Hepatocyte (in vitro differentiated cells): ENCODE data around the gene QRFP. TPM values are rescaled to one million over a fixed set of nuclear protein-coding genes. Genes with fewer than 3 reads are reported as not detected.

Experiments
- DNase-seq: peaks from one replicate; pipeline ENCODE4 v3.0.0-alpha.2; 2016; ENCODE audit warnings: low spot score
- H2AFZ ChIP-seq: fragments of 200-600 bp; sonication (generic); 2 replicates; pipeline ENCODE4 v1.6.0; 2016; ENCODE audit warnings: antibody characterized with exemption, mild to moderate bottlenecking
- H3K27ac ChIP-seq: fragments of 200-600 bp; sonication (generic); 2 replicates; pipeline ENCODE4 v1.5.1; 2016; ENCODE audit warnings: mild to moderate bottlenecking
- H3K27me3 ChIP-seq: fragments of 200-600 bp; sonication (generic); 2 replicates; pipeline ENCODE4 v1.6.1; 2016
- H3K36me3 ChIP-seq: fragments of 200-600 bp; sonication (generic); replicated peaks from 2 replicates; pipeline ENCODE4 v1.5.1; 2016; ENCODE audit warnings: low read depth; ENCODE audit not compliant: insufficient read depth
- H3K4me1 ChIP-seq: fragments of 200-600 bp; sonication (generic); 2 replicates; pipeline ENCODE4 v1.5.1; 2016; ENCODE audit warnings: mild to moderate bottlenecking, moderate library complexity; ENCODE audit not compliant: insufficient read depth
- H3K4me2 ChIP-seq: fragments of 200-600 bp; sonication (generic); 2 replicates; pipeline ENCODE4 v1.6.0; 2016
- H3K4me3 ChIP-seq: fragments of 200-600 bp; sonication (generic); 2 replicates; pipeline ENCODE4 v1.5.1; 2016; ENCODE audit warnings: mild to moderate bottlenecking
- H3K79me2 ChIP-seq: fragments of 200-600 bp; sonication (generic); 2 replicates; pipeline ENCODE4 v1.6.0; 2017; ENCODE audit warnings: mild to moderate bottlenecking
- H3K9me2 ChIP-seq: fragments of 200-600 bp; sonication (generic); replicated peaks from 2 replicates; pipeline ENCODE4 v1.6.0; 2017; ENCODE audit warnings: mild to moderate bottlenecking; ENCODE audit not compliant: insufficient read depth
- H3K9me3 ChIP-seq: fragments of 200-600 bp; sonication (generic); 2 replicates; pipeline ENCODE4 v1.5.1; 2016; ENCODE audit warnings: low read depth, mild to moderate bottlenecking
- H4K20me1 ChIP-seq: fragments of 200-600 bp; sonication (generic); 2 replicates; pipeline ENCODE4 v1.6.0; 2016; ENCODE audit warnings: mild to moderate bottlenecking; ENCODE audit not compliant: insufficient read depth, poor library complexity, severe bottlenecking
- CTCF ChIP-seq: fragments of 200-600 bp; sonication (generic); IDR thresholded peaks from 2 replicates; pipeline ENCODE4 v1.5.1; 2016; ENCODE audit warnings: antibody characterized with exemption, mild to moderate bottlenecking; ENCODE audit not compliant: poor library complexity
- EZH2 ChIP-seq: fragments of 200-600 bp; sonication (generic); IDR thresholded peaks from 2 replicates; pipeline ENCODE4 v1.6.1; 2016; ENCODE audit warnings: antibody characterized with exemption, mild to moderate bottlenecking, borderline replicate concordance
- EZH2phosphoT487 ChIP-seq: fragments of 200-600 bp; sonication (generic); IDR thresholded peaks from one replicate; pipeline ENCODE4 v1.6.1; 2018; ENCODE audit warnings: antibody characterized with exemption, mild to moderate bottlenecking, low read depth, moderate library complexity; ENCODE audit not compliant: unreplicated experiment, severe bottlenecking
- WGBS: methylation state at CpG from one replicate; pipeline ENCODE4 v1.1.6; 2016; ENCODE audit warnings: low lambda C conversion rate; ENCODE audit errors: missing lambda C conversion rate; 5-methylcytosine and 5-hydroxymethylcytosine counted together
- polyA plus RNA-seq: library from polyadenylated mRNA; unstranded; fragments of >200 nt; fragmentation: Nextera tagmentation; extraction: Ambion mirVana; gene quantifications from 2 replicates; pipeline ENCODE4 v1.2.1, GENCODE V29; 2016
- total RNA-seq: library from RNA; depleted of rRNA; stranded (reverse); fragments of >200 nt; gene quantifications from 2 replicates; pipeline ENCODE4 v1.2.3, GENCODE V29; 2014

The QRFP gene
- total and polyA plus RNA-seq, 2 experiments from 2014 or later = 0.21 TPM; not detected in 1

GRCh38 chr9:130921989-130922892, 25.6 kb upstream of the QRFP start:
- H3K27me3 ChIP-seq = no peaks in the 10 kb centered on the region
- no peak overlapping the region for H3K4me2 ChIP-seq
- TF ChIP-seq CTCF (no peak), EZH2 (no peak), EZH2phosphoT487 (no peak)
- no peak overlapping the region for H2AFZ ChIP-seq
- H4K20me1 ChIP-seq = no peaks in the 10 kb centered on the region
- 86% methylated on average over 28 of the region's 31 CpGs for WGBS
- no peak overlapping the region for H3K27ac ChIP-seq
- peaks cover 4% of the 10 kb centered on the region for H3K4me1 ChIP-seq
- H3K36me3 ChIP-seq = no peaks in the 10 kb centered on the region
- no peak overlapping the region for H3K4me3 ChIP-seq
- no peaks in the 10 kb centered on the region for H3K79me2 ChIP-seq
- no peaks in the 10 kb centered on the region for H3K9me2 ChIP-seq
- H3K9me3 ChIP-seq = no peaks in the 10 kb centered on the region
- no peak for DNase-seq

- Histone ChIP-seq H2AFZ (no peak overlapping the region), H3K4me3 (no peak overlapping the region), H3K4me2 (no peak overlapping the region), H3K4me1 (peaks cover 4% of the 10 kb centered on the region), H4K20me1 (no peaks in the 10 kb centered on the region), H3K27me3 (no peaks in the 10 kb centered on the region), H3K9me2 (no peaks in the 10 kb centered on the region), H3K27ac (no peak overlapping the region), H3K79me2 (no peaks in the 10 kb centered on the region), H3K9me3 (no peaks in the 10 kb centered on the region), H3K36me3 (no peaks in the 10 kb centered on the region)
- DNase-seq = no peak
- WGBS = 76% methylated on average over 29 of the region's 29 CpGs
- TF ChIP-seq CTCF (no peak), EZH2 (no peak), EZH2phosphoT487 (no peak)
Observed at GRCh38 chr9:130921300-130921988, 24.8 kb upstream of the QRFP start.

- TF ChIP-seq EZH2 (no peak), EZH2phosphoT487 (no peak)
- no peaks in the 10 kb centered on the region for H4K20me1 ChIP-seq
- no peak overlapping the region for H2AFZ ChIP-seq
- peaks cover 4% of the 10 kb centered on the region for H3K4me1 ChIP-seq
- no peaks in the 10 kb centered on the region for H3K36me3 ChIP-seq
- no peak overlapping the region for H3K4me3 ChIP-seq
- 83% methylated on average over 14 of the region's 14 CpGs for WGBS
- no peak overlapping the region for H3K27ac ChIP-seq
- no peak for DNase-seq
- no peaks in the 10 kb centered on the region for H3K9me3 ChIP-seq
- no peaks in the 10 kb centered on the region for H3K79me2 ChIP-seq
- H3K4me2 ChIP-seq = no peak overlapping the region
- H3K9me2 ChIP-seq = no peaks in the 10 kb centered on the region
- H3K27me3 ChIP-seq = no peaks in the 10 kb centered on the region
Observed at GRCh38 chr9:130920762-130921299, 24.2 kb upstream of the QRFP start.

- H3K27ac ChIP-seq = no peak overlapping the region
- TF ChIP-seq EZH2phosphoT487 = no peak
- no peak for TF ChIP-seq CTCF
- TF ChIP-seq EZH2 = no peak
- WGBS = 97% methylated on average over 8 of the region's 8 CpGs
- no peaks in the 10 kb centered on the region for H3K9me3 ChIP-seq
- no peaks in the 10 kb centered on the region for H3K36me3 ChIP-seq
- no peaks in the 10 kb centered on the region for H3K27me3 ChIP-seq
- peaks cover 4% of the 10 kb centered on the region for H3K4me1 ChIP-seq
- no peak overlapping the region for H2AFZ ChIP-seq
- no peak overlapping the region for H3K4me2 ChIP-seq
- no peaks in the 10 kb centered on the region for H4K20me1 ChIP-seq
- H3K9me2 ChIP-seq = no peaks in the 10 kb centered on the region
- no peak for DNase-seq
- H3K79me2 ChIP-seq = no peaks in the 10 kb centered on the region
- no peak overlapping the region for H3K4me3 ChIP-seq
Observed at GRCh38 chr9:130920233-130920632, 23.6 kb upstream of the QRFP start.
